GM23338 (cell line): ENCODE measurements around the gene KRTAP19-8. TPM values are rescaled to one million over a fixed set of nuclear protein-coding genes. Genes with fewer than 3 reads are reported as not detected.

ENCODE experiments used
- ATAC-seq: fragments of 200-7000 bp; cut with Tn5 transposase; 3 replicates; pipeline ENCODE4 v1.9.1; 2020
- DNase-seq: peaks from one replicate; pipeline ENCODE4 v3.0.0-alpha.2; 2015; ENCODE audit warnings: low spot score
- H2AFZ ChIP-seq: fragments of 200-600 bp; sonication (generic); 2 replicates; pipeline ENCODE4 v1.8.0; 2016; ENCODE audit warnings: antibody characterized with exemption, mild to moderate bottlenecking, moderate library complexity
- H3F3A ChIP-seq: fragments of 200-600 bp; sonication (generic); replicated peaks from 2 replicates; pipeline ENCODE4 v1.8.0; 2017; ENCODE audit warnings: antibody characterized with exemption, mixed run types, low read depth
- H3K27ac ChIP-seq: fragments of 200-600 bp; sonication (generic); 2 replicates; pipeline ENCODE4 v1.6.1; 2016; ENCODE audit warnings: low read depth
- H3K27me3 ChIP-seq: fragments of 200-600 bp; sonication (generic); 2 replicates; pipeline ENCODE4 v1.8.0; 2016; ENCODE audit warnings: mild to moderate bottlenecking, mixed run types, moderate library complexity; ENCODE audit not compliant: insufficient read depth
- H3K36me3 ChIP-seq: fragments of 200-600 bp; sonication (generic); 2 replicates; pipeline ENCODE4 v1.8.0; 2016; ENCODE audit warnings: mild to moderate bottlenecking; ENCODE audit not compliant: insufficient read depth
- H3K4me1 ChIP-seq: fragments of 200-600 bp; sonication (generic); 2 replicates; pipeline ENCODE4 v1.8.0; 2016; ENCODE audit warnings: mild to moderate bottlenecking, moderate library complexity; ENCODE audit not compliant: insufficient read depth
- H3K4me2 ChIP-seq: fragments of 200-600 bp; sonication (generic); 2 replicates; pipeline ENCODE4 v1.7.1; 2017; ENCODE audit warnings: mixed run types
- H3K4me3 ChIP-seq: fragments of 200-600 bp; sonication (generic); 2 replicates; pipeline ENCODE4 v1.6.1; 2016; ENCODE audit warnings: mixed run types
- H3K79me2 ChIP-seq: fragments of 200-600 bp; sonication (generic); replicated peaks from 2 replicates; pipeline ENCODE4 v1.8.0; 2017; ENCODE audit warnings: mild to moderate bottlenecking; ENCODE audit not compliant: insufficient read depth
- H3K9me2 ChIP-seq: fragments of 200-600 bp; sonication (generic); 2 replicates; pipeline ENCODE4 v1.8.0; 2017; ENCODE audit not compliant: insufficient read depth
- H4K20me1 ChIP-seq: fragments of 200-600 bp; sonication (generic); replicated peaks from 2 replicates; pipeline ENCODE4 v1.8.0; 2017; ENCODE audit warnings: mild to moderate bottlenecking; ENCODE audit not compliant: insufficient read depth
- H3K27ac Mint-ChIP-seq: 2 replicates; pipeline ENCODE4 v1.8.0; 2020; ENCODE audit warnings: inconsistent platforms, mild to moderate bottlenecking, moderate library complexity, mixed read lengths
- H3K27me3 Mint-ChIP-seq: 3 replicates; pipeline ENCODE4 v1.8.0; 2022; ENCODE audit warnings: low read depth, mild to moderate bottlenecking, moderate library complexity, mixed read lengths, inconsistent platforms; ENCODE audit not compliant: insufficient read depth, poor library complexity
- H3K36me3 Mint-ChIP-seq: 3 replicates; pipeline ENCODE4 v1.8.0; 2021; ENCODE audit warnings: low read depth, mild to moderate bottlenecking, inconsistent platforms, moderate library complexity, mixed read lengths
- H3K4me1 Mint-ChIP-seq: 3 replicates; pipeline ENCODE4 v1.8.0; 2020; ENCODE audit warnings: mild to moderate bottlenecking, inconsistent platforms, mixed read lengths
- H3K4me3 Mint-ChIP-seq: 3 replicates; pipeline ENCODE4 v1.8.0; 2021; ENCODE audit warnings: moderate library complexity, mild to moderate bottlenecking, inconsistent platforms, mixed read lengths
- H3K9me3 Mint-ChIP-seq: 3 replicates; pipeline ENCODE4 v1.8.0; 2020; ENCODE audit warnings: moderate library complexity, mild to moderate bottlenecking, inconsistent platforms, mixed read lengths
- CREB1 ChIP-seq: fragments of 250-450 bp; sonication (Bioruptor Pico); IDR thresholded peaks from 2 replicates; pipeline ENCODE4 v1.5.0; 2020; ENCODE audit warnings: low read depth, mild to moderate bottlenecking, moderate library complexity
- EZH2phosphoT487 ChIP-seq: fragments of 200-600 bp; sonication (generic); IDR thresholded peaks from one replicate; pipeline ENCODE4 v1.8.1; 2018; ENCODE audit warnings: antibody characterized with exemption; ENCODE audit not compliant: unreplicated experiment
- JUNB ChIP-seq: IDR thresholded peaks from one replicate; pipeline ENCODE4 v1.6.1; 2016; ENCODE audit warnings: antibody characterized with exemption; ENCODE audit not compliant: unreplicated experiment
- NANOG ChIP-seq: IDR thresholded peaks from 2 replicates; pipeline ENCODE4 v1.6.1; 2016; ENCODE audit warnings: antibody characterized with exemption, borderline replicate concordance
- POLR2AphosphoS5 ChIP-seq: IDR thresholded peaks from 2 replicates; pipeline ENCODE4 v1.6.1; 2016; ENCODE audit warnings: antibody characterized with exemption, low read depth
- STAT1 ChIP-seq: IDR thresholded peaks from one replicate; pipeline ENCODE4 v1.6.1; 2016; ENCODE audit warnings: antibody characterized with exemption; ENCODE audit not compliant: unreplicated experiment
- ZNF114 ChIP-seq: fragments of 250-450 bp; sonication (Bioruptor Pico); IDR thresholded peaks from 2 replicates; pipeline ENCODE4 v1.5.0; 2020; ENCODE audit warnings: mild to moderate bottlenecking, moderate library complexity
- ZNF331 ChIP-seq: fragments of 250-450 bp; sonication (Bioruptor Pico); IDR thresholded peaks from 2 replicates; pipeline ENCODE4 v1.5.0; 2020; ENCODE audit warnings: low read depth, mild to moderate bottlenecking, moderate library complexity
- polyA plus RNA-seq: library from polyadenylated mRNA; unstranded; fragments of >200 nt; fragmentation: Nextera tagmentation; extraction: Ambion mirVana; gene quantifications from 2 replicates; pipeline ENCODE4 v1.2.1, GENCODE V29; 2016
- total RNA-seq: library from RNA; depleted of rRNA; stranded (reverse); fragments of >200 nt; shearing (Covaris generic); gene quantifications from 2 replicates; pipeline ENCODE4 v1.2.3, GENCODE V29; 2014
- TF ChIP-seq, protein P1 (sequence below): IDR thresholded peaks from 2 replicates; pipeline ENCODE4 v1.6.1; 2016; ENCODE audit warnings: antibody characterized with exemption
- TF ChIP-seq, protein P2 (sequence below): fragments of 250-450 bp; sonication (Bioruptor Pico); IDR thresholded peaks from 2 replicates; pipeline ENCODE4 v1.5.0; 2020; ENCODE audit warnings: mild to moderate bottlenecking, moderate library complexity
- TF ChIP-seq, protein P3 (sequence below), 2 experiments: fragments of 200-600 bp in 1 of 2; sonication (generic) in 1 of 2; conservative IDR thresholded peaks; 2 replicates each; pipeline versions ENCODE4 v1.5.1 to v1.6.1; 2016 to 2017; ENCODE audit warnings: antibody characterized with exemption in 2 of 2, low read depth in 2 of 2, mild to moderate bottlenecking in 2 of 2, moderate library complexity in 1 of 2
- TF ChIP-seq, protein P4 (sequence below): IDR thresholded peaks from one replicate; pipeline ENCODE4 v1.6.1; 2018; ENCODE audit warnings: antibody characterized with exemption; ENCODE audit not compliant: unreplicated experiment

The KRTAP19-8 gene
- total and polyA plus RNA-seq, 2 experiments from 2014 or later, result not detected

DNA sequence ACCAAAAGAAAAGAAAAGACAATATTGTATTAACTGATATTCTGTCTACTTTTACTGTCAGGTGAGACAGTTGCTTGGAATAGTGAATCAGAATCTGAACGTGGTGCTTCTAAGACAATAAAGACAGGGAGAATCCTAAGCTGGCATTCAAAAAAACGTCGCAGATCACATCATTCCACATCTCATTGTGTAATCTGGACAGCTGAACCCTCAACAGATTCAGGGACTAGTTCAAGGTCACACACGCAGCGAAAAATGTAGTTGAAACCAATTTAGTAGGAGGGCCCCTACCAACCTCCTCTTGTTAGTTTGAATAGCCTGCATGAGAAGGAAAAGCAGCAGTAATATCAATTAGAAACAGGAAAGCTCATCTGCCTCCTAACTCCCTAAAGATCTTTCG, 46.4 kb upstream of the KRTAP19-8 start:
- DNase-seq (no peak), ATAC-seq (no peak)
- Mint-ChIP-seq H3K4me1 (no peaks in the 10 kb centered on the region), H3K4me3 (no peak overlapping the region), H3K9me3 (peaks cover 6% of the 10 kb centered on the region; the same call in 2 of the 3 replicates), H3K27me3 (peaks cover 2% of the 10 kb centered on the region), H3K36me3 (no peaks in the 10 kb centered on the region), H3K27ac (no peak overlapping the region)
- no peak overlapping the region for H2AFZ ChIP-seq
- no peaks in the 10 kb centered on the region for H3F3A ChIP-seq
- no peak overlapping the region for H3K4me3 ChIP-seq
- H3K4me1 ChIP-seq, result no peaks in the 10 kb centered on the region
- H3K79me2 ChIP-seq, result no peaks in the 10 kb centered on the region
- H3K4me2 ChIP-seq, result no peak overlapping the region
- no peaks in the 10 kb centered on the region for H3K27me3 ChIP-seq
- no peaks in the 10 kb centered on the region for H3K36me3 ChIP-seq
- peaks cover 7% of the 10 kb centered on the region for H3K9me2 ChIP-seq
- TF ChIP-seq POLR2AphosphoS5 (no peak), JUNB (no peak), ZNF331 (CRISPR knock-in tag) (no peak), STAT1 (no peak), NANOG (no peak), CREB1 (CRISPR knock-in tag) (no peak), EZH2phosphoT487 (no peak), ZNF114 (CRISPR knock-in tag) (no peak)
- TF ChIP-seq, protein P1, sequence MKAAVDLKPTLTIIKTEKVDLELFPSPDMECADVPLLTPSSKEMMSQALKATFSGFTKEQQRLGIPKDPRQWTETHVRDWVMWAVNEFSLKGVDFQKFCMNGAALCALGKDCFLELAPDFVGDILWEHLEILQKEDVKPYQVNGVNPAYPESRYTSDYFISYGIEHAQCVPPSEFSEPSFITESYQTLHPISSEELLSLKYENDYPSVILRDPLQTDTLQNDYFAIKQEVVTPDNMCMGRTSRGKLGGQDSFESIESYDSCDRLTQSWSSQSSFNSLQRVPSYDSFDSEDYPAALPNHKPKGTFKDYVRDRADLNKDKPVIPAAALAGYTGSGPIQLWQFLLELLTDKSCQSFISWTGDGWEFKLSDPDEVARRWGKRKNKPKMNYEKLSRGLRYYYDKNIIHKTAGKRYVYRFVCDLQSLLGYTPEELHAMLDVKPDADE, result no peak
- TF ChIP-seq, protein P2, sequence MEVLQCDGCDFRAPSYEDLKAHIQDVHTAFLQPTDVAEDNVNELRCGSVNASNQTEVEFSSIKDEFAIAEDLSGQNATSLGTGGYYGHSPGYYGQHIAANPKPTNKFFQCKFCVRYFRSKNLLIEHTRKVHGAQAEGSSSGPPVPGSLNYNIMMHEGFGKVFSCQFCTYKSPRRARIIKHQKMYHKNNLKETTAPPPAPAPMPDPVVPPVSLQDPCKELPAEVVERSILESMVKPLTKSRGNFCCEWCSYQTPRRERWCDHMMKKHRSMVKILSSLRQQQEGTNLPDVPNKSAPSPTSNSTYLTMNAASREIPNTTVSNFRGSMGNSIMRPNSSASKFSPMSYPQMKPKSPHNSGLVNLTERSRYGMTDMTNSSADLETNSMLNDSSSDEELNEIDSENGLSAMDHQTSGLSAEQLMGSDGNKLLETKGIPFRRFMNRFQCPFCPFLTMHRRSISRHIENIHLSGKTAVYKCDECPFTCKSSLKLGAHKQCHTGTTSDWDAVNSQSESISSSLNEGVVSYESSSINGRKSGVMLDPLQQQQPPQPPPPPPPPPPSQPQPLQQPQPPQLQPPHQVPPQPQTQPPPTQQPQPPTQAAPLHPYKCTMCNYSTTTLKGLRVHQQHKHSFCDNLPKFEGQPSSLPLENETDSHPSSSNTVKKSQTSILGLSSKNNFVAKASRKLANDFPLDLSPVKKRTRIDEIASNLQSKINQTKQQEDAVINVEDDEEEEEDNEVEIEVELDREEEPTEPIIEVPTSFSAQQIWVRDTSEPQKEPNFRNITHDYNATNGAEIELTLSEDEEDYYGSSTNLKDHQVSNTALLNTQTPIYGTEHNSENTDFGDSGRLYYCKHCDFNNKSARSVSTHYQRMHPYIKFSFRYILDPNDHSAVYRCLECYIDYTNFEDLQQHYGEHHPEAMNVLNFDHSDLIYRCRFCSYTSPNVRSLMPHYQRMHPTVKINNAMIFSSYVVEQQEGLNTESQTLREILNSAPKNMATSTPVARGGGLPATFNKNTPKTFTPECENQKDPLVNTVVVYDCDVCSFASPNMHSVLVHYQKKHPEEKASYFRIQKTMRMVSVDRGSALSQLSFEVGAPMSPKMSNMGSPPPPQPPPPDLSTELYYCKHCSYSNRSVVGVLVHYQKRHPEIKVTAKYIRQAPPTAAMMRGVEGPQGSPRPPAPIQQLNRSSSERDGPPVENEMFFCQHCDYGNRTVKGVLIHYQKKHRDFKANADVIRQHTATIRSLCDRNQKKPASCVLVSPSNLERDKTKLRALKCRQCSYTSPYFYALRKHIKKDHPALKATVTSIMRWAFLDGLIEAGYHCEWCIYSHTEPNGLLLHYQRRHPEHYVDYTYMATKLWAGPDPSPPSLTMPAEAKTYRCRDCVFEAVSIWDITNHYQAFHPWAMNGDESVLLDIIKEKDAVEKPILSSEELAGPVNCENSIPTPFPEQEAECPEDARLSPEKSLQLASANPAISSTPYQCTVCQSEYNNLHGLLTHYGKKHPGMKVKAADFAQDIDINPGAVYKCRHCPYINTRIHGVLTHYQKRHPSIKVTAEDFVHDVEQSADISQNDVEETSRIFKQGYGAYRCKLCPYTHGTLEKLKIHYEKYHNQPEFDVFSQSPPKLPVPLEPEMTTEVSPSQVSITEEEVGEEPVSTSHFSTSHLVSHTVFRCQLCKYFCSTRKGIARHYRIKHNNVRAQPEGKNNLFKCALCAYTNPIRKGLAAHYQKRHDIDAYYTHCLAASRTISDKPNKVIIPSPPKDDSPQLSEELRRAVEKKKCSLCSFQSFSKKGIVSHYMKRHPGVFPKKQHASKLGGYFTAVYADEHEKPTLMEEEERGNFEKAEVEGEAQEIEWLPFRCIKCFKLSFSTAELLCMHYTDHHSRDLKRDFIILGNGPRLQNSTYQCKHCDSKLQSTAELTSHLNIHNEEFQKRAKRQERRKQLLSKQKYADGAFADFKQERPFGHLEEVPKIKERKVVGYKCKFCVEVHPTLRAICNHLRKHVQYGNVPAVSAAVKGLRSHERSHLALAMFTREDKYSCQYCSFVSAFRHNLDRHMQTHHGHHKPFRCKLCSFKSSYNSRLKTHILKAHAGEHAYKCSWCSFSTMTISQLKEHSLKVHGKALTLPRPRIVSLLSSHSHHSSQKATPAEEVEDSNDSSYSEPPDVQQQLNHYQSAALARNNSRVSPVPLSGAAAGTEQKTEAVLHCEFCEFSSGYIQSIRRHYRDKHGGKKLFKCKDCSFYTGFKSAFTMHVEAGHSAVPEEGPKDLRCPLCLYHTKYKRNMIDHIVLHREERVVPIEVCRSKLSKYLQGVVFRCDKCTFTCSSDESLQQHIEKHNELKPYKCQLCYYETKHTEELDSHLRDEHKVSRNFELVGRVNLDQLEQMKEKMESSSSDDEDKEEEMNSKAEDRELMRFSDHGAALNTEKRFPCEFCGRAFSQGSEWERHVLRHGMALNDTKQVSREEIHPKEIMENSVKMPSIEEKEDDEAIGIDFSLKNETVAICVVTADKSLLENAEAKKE, result no peak
- TF ChIP-seq, protein P3, sequence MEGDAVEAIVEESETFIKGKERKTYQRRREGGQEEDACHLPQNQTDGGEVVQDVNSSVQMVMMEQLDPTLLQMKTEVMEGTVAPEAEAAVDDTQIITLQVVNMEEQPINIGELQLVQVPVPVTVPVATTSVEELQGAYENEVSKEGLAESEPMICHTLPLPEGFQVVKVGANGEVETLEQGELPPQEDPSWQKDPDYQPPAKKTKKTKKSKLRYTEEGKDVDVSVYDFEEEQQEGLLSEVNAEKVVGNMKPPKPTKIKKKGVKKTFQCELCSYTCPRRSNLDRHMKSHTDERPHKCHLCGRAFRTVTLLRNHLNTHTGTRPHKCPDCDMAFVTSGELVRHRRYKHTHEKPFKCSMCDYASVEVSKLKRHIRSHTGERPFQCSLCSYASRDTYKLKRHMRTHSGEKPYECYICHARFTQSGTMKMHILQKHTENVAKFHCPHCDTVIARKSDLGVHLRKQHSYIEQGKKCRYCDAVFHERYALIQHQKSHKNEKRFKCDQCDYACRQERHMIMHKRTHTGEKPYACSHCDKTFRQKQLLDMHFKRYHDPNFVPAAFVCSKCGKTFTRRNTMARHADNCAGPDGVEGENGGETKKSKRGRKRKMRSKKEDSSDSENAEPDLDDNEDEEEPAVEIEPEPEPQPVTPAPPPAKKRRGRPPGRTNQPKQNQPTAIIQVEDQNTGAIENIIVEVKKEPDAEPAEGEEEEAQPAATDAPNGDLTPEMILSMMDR (conservative IDR thresholded peaks at IDR 0.05; ENCODE audit: low read depth in 2 of 2), result no peak
- TF ChIP-seq, protein P4, sequence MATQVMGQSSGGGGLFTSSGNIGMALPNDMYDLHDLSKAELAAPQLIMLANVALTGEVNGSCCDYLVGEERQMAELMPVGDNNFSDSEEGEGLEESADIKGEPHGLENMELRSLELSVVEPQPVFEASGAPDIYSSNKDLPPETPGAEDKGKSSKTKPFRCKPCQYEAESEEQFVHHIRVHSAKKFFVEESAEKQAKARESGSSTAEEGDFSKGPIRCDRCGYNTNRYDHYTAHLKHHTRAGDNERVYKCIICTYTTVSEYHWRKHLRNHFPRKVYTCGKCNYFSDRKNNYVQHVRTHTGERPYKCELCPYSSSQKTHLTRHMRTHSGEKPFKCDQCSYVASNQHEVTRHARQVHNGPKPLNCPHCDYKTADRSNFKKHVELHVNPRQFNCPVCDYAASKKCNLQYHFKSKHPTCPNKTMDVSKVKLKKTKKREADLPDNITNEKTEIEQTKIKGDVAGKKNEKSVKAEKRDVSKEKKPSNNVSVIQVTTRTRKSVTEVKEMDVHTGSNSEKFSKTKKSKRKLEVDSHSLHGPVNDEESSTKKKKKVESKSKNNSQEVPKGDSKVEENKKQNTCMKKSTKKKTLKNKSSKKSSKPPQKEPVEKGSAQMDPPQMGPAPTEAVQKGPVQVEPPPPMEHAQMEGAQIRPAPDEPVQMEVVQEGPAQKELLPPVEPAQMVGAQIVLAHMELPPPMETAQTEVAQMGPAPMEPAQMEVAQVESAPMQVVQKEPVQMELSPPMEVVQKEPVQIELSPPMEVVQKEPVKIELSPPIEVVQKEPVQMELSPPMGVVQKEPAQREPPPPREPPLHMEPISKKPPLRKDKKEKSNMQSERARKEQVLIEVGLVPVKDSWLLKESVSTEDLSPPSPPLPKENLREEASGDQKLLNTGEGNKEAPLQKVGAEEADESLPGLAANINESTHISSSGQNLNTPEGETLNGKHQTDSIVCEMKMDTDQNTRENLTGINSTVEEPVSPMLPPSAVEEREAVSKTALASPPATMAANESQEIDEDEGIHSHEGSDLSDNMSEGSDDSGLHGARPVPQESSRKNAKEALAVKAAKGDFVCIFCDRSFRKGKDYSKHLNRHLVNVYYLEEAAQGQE, result no peak
- no peaks in the 10 kb centered on the region for H4K20me1 ChIP-seq
- H3K27ac ChIP-seq, result no peak overlapping the region
